ENCODE data around the gene CCDC197. TPM values are rescaled to one million over a fixed set of nuclear protein-coding genes. Genes with fewer than 3 reads are reported as not detected.

CCDC197 gene
- under 1 TPM in 6 of 12 donors, not detected in 6; 0.09 to 0.36 (median 0.23) TPM for polyA plus RNA-seq (ENCODE audit: insufficient read length in 12 of 12)
- long read RNA-seq, donor 1: 0 reads
- long read RNA-seq, donor 2: 0 reads
- long read RNA-seq, donor 3: 0 reads
- long read RNA-seq, donor 4: 0 reads
- long read RNA-seq, donor 5: 0 reads
- long read RNA-seq, donor 6: 0 reads
- long read RNA-seq, donor 7: 0 reads
- long read RNA-seq, donor 8: 0 reads
- long read RNA-seq, donor 9: 0 reads
- long read RNA-seq, donor 10: 0 reads
- long read RNA-seq, donor 11: 0 reads

DNA sequence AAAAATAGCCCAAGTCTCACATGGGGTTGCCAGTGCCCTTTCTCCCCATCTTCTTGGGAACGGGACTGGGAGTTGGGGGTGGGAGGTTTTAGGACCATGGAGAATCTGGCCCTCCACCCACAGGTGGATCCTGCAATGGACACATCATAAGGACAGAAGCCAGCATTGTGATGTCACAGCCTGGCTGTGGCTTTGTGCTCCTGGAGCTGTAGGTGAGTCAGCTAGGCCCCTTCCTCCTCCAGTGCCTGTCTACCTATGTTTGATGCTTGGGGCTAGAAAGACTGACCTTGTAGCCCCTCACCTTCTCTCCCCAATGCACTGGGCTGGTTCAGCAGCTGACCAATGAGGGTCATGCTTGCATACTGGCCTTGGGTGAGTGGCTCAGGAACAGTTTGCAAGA is at the start of gene CCDC197:
TSS of gene CCDC197 (plus strand) at position 220 of the 400 bp plus-strand sequence. CDS start 831 bp downstream, outside the sequence.
- DNase-seq: no peak

DNA sequence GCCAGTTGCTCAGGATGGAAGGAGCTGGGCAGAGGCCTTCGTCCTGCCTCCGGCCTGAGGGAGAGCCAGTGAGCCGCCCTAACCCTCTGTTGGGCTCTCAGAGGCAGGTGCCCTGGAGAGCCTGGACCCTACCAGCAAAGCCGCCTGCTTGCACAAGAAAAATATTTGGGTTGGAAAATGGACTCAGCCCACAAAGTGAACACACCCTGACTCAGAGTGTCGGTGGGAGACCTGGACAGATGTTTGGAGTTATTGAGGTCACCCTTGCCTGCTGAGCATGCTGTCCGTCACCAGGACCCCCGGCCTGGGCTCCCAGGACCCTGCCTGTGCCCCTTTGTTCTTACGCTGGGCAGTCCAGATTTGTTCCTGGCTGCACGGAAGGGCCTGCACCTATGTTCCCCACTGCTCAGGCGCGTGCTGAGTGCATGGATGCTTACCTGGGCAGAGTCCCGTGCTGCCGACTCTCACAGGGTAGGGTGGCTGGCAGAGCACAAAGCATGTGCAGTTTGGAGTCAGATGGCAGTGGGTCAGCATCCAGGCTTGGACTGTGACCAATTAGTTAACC is 47.5 kb upstream of the CCDC197 start:
- no peak for DNase-seq

DNA sequence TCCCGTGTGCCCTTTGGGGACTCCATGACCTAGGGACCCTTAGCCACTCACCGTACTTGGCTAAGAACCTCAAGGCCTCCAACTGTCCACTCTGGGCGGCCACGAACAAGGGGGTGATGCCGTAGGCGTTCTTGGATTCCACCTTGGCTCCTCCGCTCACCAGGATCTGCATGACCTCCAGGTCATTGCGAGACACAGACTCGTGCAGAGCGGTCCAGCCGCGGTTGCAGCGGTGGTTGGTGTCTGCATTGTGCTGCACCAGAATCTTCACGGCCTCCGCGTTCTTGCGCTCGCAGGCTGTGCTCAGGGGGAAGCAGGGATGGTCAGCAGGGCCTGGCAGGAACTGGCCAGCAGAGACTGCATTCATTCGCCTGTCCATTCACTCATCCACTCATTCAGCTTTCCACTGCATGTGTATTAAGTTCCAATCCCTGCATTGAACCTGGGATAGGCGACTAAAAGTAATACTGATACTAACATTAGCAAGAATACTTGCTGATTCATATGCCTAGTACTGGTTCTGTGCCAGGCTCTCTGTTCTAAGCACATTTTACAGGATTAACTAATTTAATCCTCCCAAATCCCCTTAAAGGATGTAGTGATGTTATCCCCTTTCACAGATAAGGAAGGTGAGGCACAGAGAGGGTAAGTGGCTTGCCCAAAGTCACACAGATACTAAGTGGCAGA is 46.0 kb upstream of the CCDC197 start:
- DNase-seq: no peak

DNA sequence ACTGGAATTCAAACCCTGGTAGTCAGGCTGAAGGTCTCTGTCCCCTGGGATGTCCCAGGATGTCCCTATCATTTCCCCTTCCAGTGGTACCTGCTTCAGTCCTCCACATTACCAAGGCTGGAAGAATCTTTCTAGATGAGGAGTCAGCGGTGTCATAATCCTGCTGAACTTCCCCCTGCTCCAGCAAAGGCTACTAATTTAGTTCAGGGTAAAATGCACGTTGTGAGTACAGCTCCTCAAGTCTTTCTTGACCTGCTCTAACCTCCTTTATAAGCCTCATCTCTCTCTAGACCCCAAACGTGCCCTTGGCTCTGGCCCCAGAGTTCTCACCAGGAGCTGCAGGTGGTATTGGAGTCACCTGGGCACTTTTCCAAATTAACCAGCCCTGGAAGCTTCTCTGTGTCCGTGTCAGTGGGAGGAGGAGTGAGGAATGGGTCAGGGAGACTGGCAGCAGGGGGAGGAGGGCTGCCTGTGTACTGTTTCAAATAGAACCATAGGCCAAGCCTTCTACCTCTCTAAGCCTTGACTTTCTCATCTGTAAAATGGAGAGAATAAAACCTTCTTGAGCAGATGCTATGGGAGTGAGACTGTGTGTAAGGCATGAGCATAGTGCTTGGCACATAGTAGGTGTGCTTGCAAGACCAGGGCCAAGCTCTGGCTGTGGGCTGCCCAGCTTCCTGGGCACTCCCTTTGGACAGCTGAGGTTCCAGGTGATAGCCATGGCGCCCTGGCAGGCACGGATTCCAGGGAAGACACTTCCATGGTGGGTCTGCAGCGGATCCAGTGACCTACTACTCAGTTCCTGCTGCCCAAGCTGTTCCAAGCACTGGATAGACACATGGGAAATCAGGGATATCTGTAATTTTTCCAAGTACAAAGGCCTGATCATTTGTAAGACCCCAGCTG is 45.2 kb upstream of the CCDC197 start:
- DNase-seq: no peak

DNA sequence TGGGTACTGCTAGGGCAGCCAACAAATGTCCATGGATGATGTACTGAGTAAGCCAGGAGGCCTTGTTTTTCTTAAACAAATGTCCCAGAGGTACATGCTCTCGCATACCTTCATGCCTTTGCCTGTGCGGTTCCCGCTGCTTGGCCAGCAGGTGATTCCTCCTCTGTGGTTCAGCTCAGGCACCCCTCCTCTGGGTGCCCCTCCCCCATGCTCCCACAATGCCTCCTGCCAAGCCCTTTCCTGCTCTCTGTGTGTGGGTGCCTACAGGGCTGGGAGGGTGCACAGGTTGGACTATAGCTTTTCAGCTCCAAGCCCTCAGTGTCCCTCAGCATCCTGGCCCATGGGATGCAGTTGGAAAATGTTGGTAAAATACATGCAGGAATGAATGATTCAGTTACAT is 44.3 kb upstream of the CCDC197 start:
- no peak for DNase-seq

DNA sequence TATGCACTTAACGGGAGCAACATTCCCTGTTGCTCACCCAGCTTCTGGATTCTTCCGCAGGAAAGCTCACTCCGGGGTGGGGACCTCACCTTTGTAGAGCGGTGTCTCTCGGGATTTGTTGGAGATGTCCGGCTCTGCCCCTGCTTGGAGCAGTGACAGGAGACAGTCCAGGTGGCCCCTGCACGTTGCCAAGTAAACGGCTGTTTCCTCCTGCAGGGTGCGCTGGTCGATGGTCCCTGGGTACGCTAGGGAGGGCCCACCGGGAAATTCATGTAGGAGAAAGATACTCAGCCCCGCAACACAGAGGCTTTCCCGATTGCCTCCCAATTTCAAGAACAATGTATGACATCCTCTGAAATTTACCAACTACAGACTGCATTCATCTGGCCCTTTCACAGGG is 43.8 kb upstream of the CCDC197 start:
- no peak for DNase-seq

DNA sequence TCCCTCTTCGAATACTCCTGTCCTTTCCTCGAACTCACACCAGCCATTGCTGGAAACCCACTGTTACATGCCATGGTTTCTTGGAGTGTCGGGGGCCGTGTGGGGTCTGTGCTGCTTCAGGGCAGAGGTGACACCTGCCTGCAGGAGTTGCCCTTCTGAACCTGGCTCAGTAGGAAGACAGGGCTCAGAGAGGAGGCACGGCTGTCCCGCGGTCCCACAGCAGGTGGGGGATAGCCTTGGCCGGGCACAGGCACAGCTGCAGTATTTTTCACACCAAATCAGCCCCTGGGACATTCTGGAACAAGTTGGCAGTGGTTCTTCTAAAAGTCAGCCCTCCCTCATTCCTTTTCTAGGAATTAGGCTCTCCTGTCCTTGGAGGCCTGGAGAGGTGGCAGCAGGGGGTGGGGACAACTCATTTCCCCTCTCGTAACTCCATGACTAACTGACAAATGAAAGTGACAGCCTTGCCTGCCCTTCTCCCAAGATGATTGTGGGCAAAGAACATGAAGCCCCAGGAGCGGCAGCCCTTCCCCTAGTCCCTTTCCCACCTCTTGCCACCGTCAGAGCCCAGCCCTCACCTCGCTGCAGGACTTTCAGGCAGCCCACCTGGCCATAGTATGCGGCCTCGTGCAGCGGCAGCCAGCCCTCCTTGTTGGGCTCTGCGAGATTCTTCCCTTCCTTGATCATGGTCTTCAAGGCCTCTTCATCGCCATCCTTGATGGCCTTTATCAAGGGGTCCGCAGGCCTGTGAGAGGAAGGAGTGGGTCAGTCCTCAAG is 43.2 kb upstream of the CCDC197 start:
- no peak for DNase-seq

DNA sequence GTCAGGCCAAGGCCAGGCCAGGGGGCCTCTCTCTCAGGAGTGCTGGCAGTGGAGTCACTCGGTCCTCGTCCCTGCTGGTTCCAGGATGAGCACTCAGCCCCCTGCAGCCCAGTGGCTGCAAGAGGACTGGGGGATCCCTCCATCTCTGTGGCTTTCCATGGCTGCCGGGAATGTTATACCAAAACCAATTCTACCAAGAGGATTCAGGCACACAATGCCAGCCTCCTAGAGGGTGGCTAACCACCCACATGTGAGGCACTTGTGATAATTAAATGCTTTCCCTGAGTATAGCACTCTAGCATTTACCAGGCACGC is 42.6 kb upstream of the CCDC197 start:
- no peak for DNase-seq

DNA sequence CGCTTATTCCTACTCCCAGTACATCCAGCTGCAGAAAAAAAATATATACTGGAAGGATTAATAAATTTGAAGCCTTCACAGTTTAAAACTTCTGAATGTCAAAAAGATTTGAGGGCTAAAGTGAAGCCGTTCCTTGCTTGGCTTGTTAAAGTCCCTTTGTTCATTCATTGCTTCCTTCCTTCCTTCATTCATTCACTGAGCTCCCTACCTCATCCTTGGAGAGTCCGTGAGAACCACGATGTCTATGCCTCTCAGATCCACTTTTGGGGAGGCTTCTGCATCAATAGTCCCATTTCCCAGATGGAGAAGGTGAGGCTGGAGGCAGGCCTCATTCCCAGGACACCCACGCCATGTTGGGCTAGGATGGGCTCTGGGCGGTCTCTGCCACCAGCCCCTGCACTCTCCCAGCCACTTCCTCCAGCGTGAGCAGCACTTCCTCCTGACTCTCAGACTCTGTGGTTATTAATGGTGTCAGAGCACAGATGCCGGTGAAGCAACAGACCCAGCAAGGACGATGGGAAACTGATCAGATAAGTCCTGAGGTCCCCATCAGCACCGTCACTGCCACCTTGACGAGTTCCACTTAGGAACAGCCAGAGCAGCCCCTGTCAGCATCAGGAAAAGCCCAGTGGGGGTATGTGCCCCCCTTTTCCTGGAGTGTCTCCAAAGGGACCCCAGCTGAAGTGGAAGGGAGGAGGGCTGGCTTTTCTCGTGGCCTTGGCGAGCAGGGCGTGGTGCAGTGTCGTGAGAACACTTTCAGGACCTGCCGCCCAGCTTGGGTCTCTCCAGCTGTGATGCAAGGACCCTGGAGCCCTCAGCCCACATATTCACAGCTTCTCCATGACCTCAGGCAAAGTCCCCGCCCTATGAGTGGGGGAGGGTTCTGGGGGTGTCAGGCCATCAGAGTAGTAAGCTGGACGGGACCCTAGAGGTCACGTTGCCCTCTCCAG is 41.9 kb upstream of the CCDC197 start:
- DNase-seq: no peak

DNA sequence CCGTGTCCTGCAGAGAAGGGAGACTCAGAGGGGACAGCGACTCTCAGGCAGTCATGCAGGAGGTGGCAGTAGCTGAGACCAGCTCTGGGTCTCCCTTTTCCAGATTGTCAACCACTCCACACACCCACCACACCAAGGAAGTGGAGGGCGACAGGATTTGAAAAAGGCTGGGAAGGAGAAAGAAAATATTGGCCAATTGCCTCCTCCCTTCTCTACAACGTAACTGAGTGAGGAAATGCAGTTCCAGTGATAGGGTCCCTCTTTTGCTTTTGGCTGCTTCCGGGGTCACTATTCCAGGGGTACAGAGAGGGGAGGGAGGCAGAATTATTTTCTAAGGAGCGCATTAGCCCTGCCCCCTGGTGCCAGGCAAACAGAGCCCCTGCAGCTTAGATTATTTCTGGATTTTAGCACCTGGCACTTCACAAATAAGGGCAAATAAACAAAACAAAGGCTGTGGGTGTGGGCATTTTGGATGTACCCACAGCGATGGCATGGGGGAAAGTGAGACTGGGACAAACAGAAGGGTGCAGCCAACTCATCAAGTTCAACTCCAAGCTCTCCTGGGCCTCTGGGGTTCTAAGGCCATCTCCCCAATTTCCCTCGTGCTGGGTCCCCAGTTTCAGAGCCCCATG is 41.1 kb upstream of the CCDC197 start:
- no peak for DNase-seq

DNA sequence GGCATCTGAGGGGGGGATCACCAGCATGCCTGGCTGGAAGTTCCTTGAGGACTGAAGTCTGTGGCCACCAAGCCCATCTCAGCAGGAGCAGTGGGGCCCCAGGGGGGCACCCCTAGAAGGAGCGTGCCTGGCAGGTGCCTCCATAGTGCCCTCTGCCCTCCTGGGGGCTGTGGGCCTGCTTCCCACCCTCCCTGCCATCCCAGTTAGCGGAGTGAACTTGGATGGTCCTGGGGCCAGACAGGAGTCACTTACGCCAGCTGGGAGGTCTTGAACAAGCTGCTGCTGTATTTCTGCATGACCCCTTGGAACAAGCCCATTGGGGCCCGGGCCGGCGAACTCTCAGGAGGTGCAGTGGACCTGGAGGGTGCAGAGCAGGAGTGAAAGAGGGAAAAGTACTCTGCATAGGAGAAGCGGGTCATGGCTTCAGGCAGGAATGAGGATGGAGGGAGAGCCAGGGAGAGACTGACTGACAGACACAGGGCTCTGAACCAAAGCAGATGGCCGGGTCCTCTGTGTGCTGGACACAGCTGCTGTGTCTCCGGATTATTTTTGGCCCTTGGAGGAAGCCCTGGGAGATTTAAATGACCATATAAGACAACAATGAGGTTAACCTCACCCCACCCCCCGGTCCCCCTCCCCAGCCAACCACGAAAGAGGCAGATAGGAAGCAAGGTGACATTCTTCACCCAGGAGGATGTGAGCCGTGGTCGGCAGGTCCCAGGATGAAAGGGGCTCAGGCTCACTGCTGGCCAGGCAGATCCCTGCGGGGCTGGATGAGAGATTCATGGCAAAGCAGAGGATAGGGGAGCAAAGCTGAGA is 40.4 kb upstream of the CCDC197 start:
- no peak for DNase-seq

DNA sequence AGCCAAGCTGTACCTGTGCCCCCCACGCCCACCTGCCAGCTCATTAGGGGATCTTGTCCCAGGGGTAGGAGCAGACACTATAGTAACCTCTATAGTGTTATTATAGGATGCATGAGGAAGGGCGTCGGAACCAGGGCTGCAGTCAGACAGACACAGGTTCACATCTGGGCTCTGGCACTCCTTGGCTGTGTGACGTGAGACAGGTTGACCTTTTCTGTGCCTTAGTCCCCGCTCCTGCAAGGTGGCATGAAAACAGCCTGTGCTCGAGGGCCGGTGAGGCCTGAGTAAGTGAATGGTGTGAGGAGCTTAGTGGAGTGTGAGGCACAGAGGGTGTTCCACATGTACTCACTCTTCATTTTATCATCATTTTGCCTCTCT is 39.8 kb upstream of the CCDC197 start:
- DNase-seq: no peak

DNA sequence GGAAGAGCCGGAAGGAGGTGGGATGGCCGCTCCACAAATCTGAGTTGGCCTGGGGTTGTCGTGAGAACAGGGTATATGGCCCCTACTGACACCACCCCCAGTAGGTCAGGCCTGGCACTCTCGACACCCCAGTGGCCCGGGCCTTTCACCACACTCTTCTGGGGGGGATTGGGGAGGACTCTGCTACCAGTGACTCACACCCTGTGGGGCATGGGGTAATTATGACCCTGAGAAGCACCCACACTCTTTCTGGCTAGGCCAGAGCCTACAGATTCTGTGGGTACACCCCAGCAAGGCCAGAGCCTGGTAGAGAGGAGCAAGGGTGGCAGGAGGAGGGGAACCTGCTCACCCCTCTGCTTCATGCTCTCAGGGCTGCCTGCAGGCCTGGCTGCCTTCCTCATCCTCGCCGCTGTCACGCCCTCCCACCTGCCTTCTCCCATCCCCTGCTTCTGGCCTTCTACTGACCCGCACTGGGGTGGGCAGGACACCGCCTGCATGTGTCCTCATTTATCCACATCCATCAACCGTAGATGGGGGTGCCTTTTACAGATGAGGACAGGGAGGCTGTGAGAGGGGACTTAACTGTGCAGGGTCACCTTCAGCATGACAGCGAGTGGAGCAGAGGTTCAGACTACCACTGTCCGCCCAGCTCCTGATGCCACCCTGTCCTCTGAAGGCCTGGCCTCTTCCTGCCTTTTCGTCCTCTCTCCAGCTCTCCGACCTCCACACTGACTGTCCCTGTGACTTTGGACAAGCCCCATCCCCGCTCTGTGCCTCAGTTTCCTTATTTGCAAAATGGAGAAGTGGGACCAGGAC is 39.1 kb upstream of the CCDC197 start:
- no peak for DNase-seq

DNA sequence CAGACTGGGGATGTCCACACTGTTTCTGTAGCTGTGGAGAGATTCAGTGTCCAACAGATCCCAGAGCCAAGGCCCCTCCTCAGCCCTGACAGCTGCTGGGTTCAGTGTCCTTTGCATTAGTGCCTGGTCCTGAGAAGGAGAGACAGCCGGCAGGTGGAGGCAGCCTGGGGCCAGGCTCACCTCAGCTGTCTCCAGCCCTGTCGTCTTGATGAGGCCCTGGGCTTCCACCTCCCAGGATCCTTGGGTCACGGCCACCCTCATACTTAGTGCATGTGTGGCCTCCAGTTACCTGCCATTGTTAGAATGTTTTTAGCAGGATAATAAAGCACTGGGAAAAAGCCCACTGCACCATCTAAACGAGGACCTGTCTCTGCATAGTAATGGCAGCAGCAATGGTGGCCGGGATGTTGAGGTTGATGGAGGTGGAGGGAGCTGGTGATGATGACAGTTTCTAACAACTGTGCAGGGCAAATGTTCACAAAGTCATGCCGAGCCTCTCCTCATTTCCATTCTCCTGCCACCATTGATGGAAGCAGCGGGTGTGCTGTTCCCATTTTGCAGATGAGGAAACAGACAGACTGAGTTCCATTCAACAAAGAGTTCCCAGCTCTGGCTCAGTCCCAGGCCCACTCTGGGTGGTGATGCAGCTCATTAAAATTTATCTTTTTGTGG is 38.4 kb upstream of the CCDC197 start:
- no peak for DNase-seq

DNA sequence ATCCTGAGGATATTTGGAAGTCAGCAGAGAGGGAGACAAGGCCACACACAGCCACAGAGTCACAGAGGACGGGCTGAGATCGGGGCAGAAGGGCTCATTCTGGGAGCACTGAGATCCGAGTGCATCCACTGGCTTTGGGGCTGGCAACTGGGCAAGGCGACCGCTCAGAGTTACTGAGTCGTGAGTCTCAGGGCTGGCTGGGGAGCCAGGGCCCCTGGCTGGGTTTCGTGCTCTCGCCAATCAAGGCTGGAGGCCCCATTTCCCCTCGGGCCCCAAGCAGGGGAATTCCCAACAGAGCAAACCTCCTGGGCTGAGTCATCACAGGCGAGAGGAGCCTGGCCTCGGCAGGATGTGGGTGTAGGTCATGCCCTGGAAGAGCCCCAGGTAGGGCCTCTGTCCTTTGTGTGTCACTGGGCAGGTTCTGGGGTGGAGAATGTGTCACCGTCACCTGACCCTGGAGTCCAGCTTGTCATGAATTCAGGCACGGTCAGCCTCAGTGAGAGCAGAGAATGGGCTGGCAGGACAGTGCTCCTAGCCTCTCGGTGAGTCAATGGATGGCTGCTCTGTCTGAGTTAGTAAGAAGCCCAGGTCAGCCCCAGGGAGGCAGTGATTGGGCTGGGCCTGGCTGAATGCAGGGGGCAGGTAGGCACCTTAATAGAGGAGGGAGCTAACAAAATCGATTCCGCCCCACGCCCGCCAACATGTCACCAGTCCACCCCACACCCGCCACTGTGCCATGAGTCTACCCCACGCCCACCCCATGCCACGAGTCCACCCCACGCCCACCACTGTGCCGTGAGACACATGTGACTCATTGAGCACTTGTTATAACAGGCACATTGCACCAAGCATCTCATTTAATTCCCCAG is 37.6 kb upstream of the CCDC197 start:
- no peak for DNase-seq

DNA sequence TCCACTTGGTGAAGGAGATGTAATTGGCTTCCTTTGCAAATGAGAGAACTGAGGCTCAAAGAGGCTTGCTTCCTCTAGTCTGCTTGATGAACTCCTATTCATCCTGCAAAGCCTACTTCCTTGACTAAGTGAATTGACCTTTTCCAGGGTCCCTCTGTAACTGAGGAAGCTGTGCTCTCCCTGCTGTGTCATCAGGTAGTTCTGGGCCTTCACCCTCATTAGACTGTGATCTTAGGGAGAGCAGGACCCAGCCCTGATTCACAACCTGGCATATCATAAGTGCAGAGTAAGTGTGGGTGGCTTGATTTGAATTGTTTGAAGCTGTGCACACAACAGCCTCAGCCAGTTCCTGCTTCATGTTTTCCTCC is 37.0 kb upstream of the CCDC197 start:
- DNase-seq: no peak

Measured in muscle of arm (tissue), 14 donors.